AG04450 (cell line): ENCODE data around the gene MAJIN. TPM values are rescaled to one million over a fixed set of nuclear protein-coding genes. Genes with fewer than 3 reads are reported as not detected.

Source experiments
- CTCF ChIA-PET: fragments of 300-600, 350-600 bp; formaldehyde crosslinking; extraction: SDS; loops from one replicate; lab custom pipeline; 2022; ENCODE audit warnings: antibody characterized with exemption, inconsistent platforms; lab: Charles Lee
- POLR2A ChIA-PET: fragments of 350-600 bp; formaldehyde crosslinking; extraction: SDS; loops from one replicate; lab custom pipeline; 2021; ENCODE audit warnings: antibody characterized with exemption, inconsistent platforms; lab: Yijun Ruan, JAX
- DNase-seq: peaks from one replicate; pipeline ENCODE4 v3.0.0-alpha.2; 2011; ENCODE audit warnings: low read depth, low spot score
- H3K27ac ChIP-seq: one replicate; pipeline ENCODE4 v1.5.1; 2012; ENCODE audit warnings: low read depth, low read length, control low read depth
- H3K27me3 ChIP-seq: one replicate; pipeline ENCODE4 v1.6.0; 2012; ENCODE audit warnings: low read length; ENCODE audit not compliant: control insufficient read depth, insufficient read depth
- H3K4me3 ChIP-seq: 2 replicates; pipeline ENCODE4 v1.5.1; 2011; ENCODE audit warnings: mild to moderate bottlenecking, low read depth, low read length, control low read depth
- H3K9me3 ChIP-seq: 2 replicates; pipeline ENCODE4 v1.5.1; 2012; ENCODE audit warnings: low read length; ENCODE audit not compliant: control insufficient read depth, insufficient read depth
- CTCF ChIP-seq: IDR thresholded peaks from 2 replicates; pipeline ENCODE4 v1.5.1; 2011; ENCODE audit warnings: low read depth, low read length, control low read depth, inconsistent platforms
- polyA plus RNA-seq: library from polyadenylated mRNA; depleted of rRNA; stranded (reverse); fragments of >200 nt; gene quantifications from 2 replicates; pipeline ENCODE4 v1.2.3, GENCODE V29; 2011

MAJIN gene
- polyA plus RNA-seq, 1 experiment = not detected

- CTCF ChIA-PET = no interaction called here
- DNase-seq = peak; percentile 7
- Histone ChIP-seq H3K27me3 (no peaks in the 10 kb centered on the region), H3K27ac (no peak overlapping the region), H3K9me3 (peaks cover 8% of the 10 kb centered on the region; the same call in 1 of the 2 replicates), H3K4me3 (no peak overlapping the region)
- POLR2A ChIA-PET = no interaction called here
- TF ChIP-seq CTCF = no peak
These were observed 2.7 kb downstream of the MAJIN start for GRCh38 chr11:64969209-64969608.

- ChIA-PET POLR2A (no interaction called here), CTCF (no interaction called here)
These were observed 4.5 kb downstream of the MAJIN start for GRCh38 chr11:64967375-64967774.

GRCh38 chr11:64963072-64963631 lies 8.8 kb downstream of the MAJIN start:
- Histone ChIP-seq H3K4me3 (no peak overlapping the region), H3K27ac (no peak overlapping the region), H3K9me3 (no peaks in the 10 kb centered on the region), H3K27me3 (peaks cover 14% of the 10 kb centered on the region)
- no peak for DNase-seq
- ChIA-PET POLR2A (no interaction called here), CTCF (interaction anchor here (0.7 to 1.6 kb wide), 3 partner anchors 10 to 275 kb away, joined by 3 read pairs; no protein-coding TSS in a partner anchor)
- no peak for TF ChIP-seq CTCF

More at GRCh38 chr11:64967375-64967774, 4.5 kb downstream of the MAJIN start:
- Histone ChIP-seq H3K27me3 (peaks cover 3% of the 10 kb centered on the region), H3K4me3 (no peak overlapping the region), H3K27ac (no peak overlapping the region), H3K9me3 (peaks cover 8% of the 10 kb centered on the region; the same call in 1 of the 2 replicates)
- DNase-seq = no peak
- no peak for TF ChIP-seq CTCF

- Histone ChIP-seq H3K4me3 (no peak overlapping the region), H3K9me3 (no peaks in the 10 kb centered on the region), H3K27me3 (peaks cover 14% of the 10 kb centered on the region), H3K27ac (no peak overlapping the region)
- DNase-seq = no peak
- no peak for TF ChIP-seq CTCF
- ChIA-PET CTCF (interaction anchor here (0.8 kb wide), 1 partner anchor 73 kb away, joined by 3 read pairs; no protein-coding TSS in a partner anchor), POLR2A (interaction anchor here (0.7 kb wide), 1 partner anchor 607 kb away, joined by 5 read pairs; no protein-coding TSS in a partner anchor)
These were observed 11.2 kb downstream of the MAJIN start for GRCh38 chr11:64960719-64961118.

- DNase-seq = no peak
- CTCF ChIA-PET = no interaction called here
- no peak for TF ChIP-seq CTCF
- Histone ChIP-seq H3K9me3 (no peaks in the 10 kb centered on the region), H3K27me3 (peaks cover 14% of the 10 kb centered on the region), H3K27ac (no peak overlapping the region), H3K4me3 (no peak overlapping the region)
- POLR2A ChIA-PET = no interaction called here
These were observed 12.4 kb downstream of the MAJIN start for GRCh38 chr11:64959498-64959897.
